ENCODE measurements around the gene CHD5. TPM values are rescaled to one million over a fixed set of nuclear protein-coding genes. Genes with fewer than 3 reads are reported as not detected.

Gene CHD5
- total and polyA plus RNA-seq, 2 of the 4 experiments (the other 2 are of a cell fraction), result under 0.01 to 0.09 TPM

- no peak overlapping the region for H3K4me2 ChIP-seq (ENCODE audit: low read depth, low read length)
- H2BK5ac ChIP-seq (ENCODE audit: low read depth, low read length, poor library complexity, severe bottlenecking), result no peak overlapping the region
- H3K4me1 ChIP-seq (ENCODE audit: control insufficient read depth, insufficient read depth, low read length), result no peaks in the 10 kb centered on the region
- H3K9ac ChIP-seq (ENCODE audit: low read depth, low read length), result no peak overlapping the region
- CTCF ChIA-PET, result no interaction called here
- H3K18ac ChIP-seq (ENCODE audit: low read depth, low read length), result no peak overlapping the region
- no peak overlapping the region for H3K14ac ChIP-seq (replicated peaks; ENCODE audit: low read depth, low read length)
- WGBS, 2 experiments (ENCODE audit: extremely low coverage in 2 of 2, insufficient read length in 1 of 2), result 70% methylated on average over 7 of the region's 10 CpGs; no CpG with 5 or more reads in 1 of the 2 experiments
- no peak overlapping the region for H2BK20ac ChIP-seq (ENCODE audit: low read depth, low read length)
- peaks cover 6% of the 10 kb centered on the region; the same call in 1 of the 2 replicates for H3K27me3 ChIP-seq (ENCODE audit: control insufficient read depth, insufficient read depth, low read length)
- no peak overlapping the region for H3K23ac ChIP-seq (ENCODE audit: low read depth, low read length)
- no peaks in the 10 kb centered on the region for H3K9me1 ChIP-seq (ENCODE audit: insufficient read depth, low read length)
- H3K9me3 ChIP-seq (ENCODE audit: control insufficient read depth, insufficient read depth, low read length), result no peaks in the 10 kb centered on the region
- no peak for ATAC-seq (ENCODE audit: low read depth)
- H4K20me1 ChIP-seq (ENCODE audit: insufficient read depth, low read length), result no peaks in the 10 kb centered on the region
- DNase-seq, result no peak
- no peak overlapping the region for H2AFZ ChIP-seq (replicated peaks; ENCODE audit: low read length, poor library complexity)
- intact Hi-C loops (cut with micrococcal nuclease) (no loop called here), in situ Hi-C loops (cut with MboI; ENCODE audit: low sequenced_read_pairs) (no loop called here), dilution Hi-C loops (cut with HindIII; ENCODE audit: low sequenced_read_pairs, unreplicated experiment) (no loop called here)
- no TSS peak for BruUV-seq (replicated peaks)
- H4K5ac ChIP-seq (ENCODE audit: low read depth, low read length), result no peak overlapping the region
- H3K56ac ChIP-seq (ENCODE audit: extremely low read depth, insufficient read depth, low read length), result no peak overlapping the region
- no peak overlapping the region for H2AK9ac ChIP-seq (replicated peaks; ENCODE audit: low read depth, low read length, poor library complexity)
- H3K4ac ChIP-seq (ENCODE audit: low read depth, low read length), result no peak overlapping the region
- H3K4me3 ChIP-seq (ENCODE audit: insufficient read depth, low read depth, low read length), result no peak overlapping the region
- H2BK120ac ChIP-seq (ENCODE audit: low read depth, low read length), result no peak overlapping the region
- no peaks in the 10 kb centered on the region for H3K36me3 ChIP-seq (ENCODE audit: control insufficient read depth, insufficient read depth, low read length)
- H3K27ac ChIP-seq (ENCODE audit: insufficient read depth, low read length), result no peak overlapping the region
- H2AK5ac ChIP-seq (ENCODE audit: low read depth, low read length), result no peak overlapping the region
- H3K79me1 ChIP-seq (ENCODE audit: low read depth in 1 of 2, low read length in 2 of 2), result no peaks in the 10 kb centered on the region
- TF ChIP-seq CEBPB (IDR thresholded peaks at IDR 0.05; ENCODE audit: low read depth, low read length), result no peak
- TF ChIP-seq MAFK (IDR thresholded peaks at IDR 0.05; ENCODE audit: low read depth, low read length), result no peak
- TF ChIP-seq RAD21 (IDR thresholded peaks at IDR 0.05; ENCODE audit: low read length), result no peak
- TF ChIP-seq ELK1 (IDR thresholded peaks at IDR 0.05; ENCODE audit: borderline replicate concordance, low read depth, low read length), result no peak
- no peak for TF ChIP-seq BHLHE40 (IDR thresholded peaks at IDR 0.05; ENCODE audit: low read depth, low read length)
- TF ChIP-seq MAZ (IDR thresholded peaks at IDR 0.05; ENCODE audit: borderline replicate concordance, low read depth, low read length), result no peak
- no peak for TF ChIP-seq RCOR1 (IDR thresholded peaks at IDR 0.05; ENCODE audit: insufficient replicate concordance, low read length)
- no peak for TF ChIP-seq NFE2L2 (IDR thresholded peaks at IDR 0.05; ENCODE audit: low read depth, low read length)
- no peak for TF ChIP-seq CTCF (conservative IDR thresholded peaks at IDR 0.05; ENCODE audit: low read depth, low read length)
- TF ChIP-seq POLR2A (IDR thresholded peaks at IDR 0.05; ENCODE audit: low read depth, low read length), result no peak
- TF ChIP-seq CHD1 (IDR thresholded peaks at IDR 0.05; ENCODE audit: low read depth, low read length), result no peak
- TF ChIP-seq USF2 (IDR thresholded peaks at IDR 0.05; ENCODE audit: low read depth, low read length), result no peak
- no peak for TF ChIP-seq MXI1 (IDR thresholded peaks at IDR 0.05; ENCODE audit: borderline replicate concordance, low read depth, low read length)
- no peak for TF ChIP-seq FOS (IDR thresholded peaks at IDR 0.05; ENCODE audit: low read depth, low read length)
- TF ChIP-seq SMC3 (IDR thresholded peaks at IDR 0.05; ENCODE audit: low read depth, low read length), result no peak
- TF ChIP-seq RFX5 (IDR thresholded peaks at IDR 0.05; ENCODE audit: low read depth, low read length), result no peak
- no peak overlapping the region for H2BK15ac ChIP-seq (ENCODE audit: low read depth, low read length)
- POLR2A ChIA-PET (ENCODE audit: unreplicated experiment), result no interaction called here
- H4K8ac ChIP-seq (ENCODE audit: low read depth in 2 of 2, low read length in 2 of 2), result no peak overlapping the region
- no peak overlapping the region for H4K91ac ChIP-seq (ENCODE audit: insufficient read depth, low read depth, low read length)
Observed at GRCh38 chr1:6092211-6092610, 87.9 kb downstream of the CHD5 start.

Data from IMR-90 (cell line).